ENCODE results near the gene AAMP.
"Not testable (repeated sequence)": the region's sequence is repeated elsewhere in the genome, so short reads cannot be mapped to it uniquely, and the experiment has no call there.

GRCh38 chr2:218273214-218273907 is 3.4 kb upstream of the AAMP start:
- TF ChIP-seq CTCF (IDR thresholded peaks at IDR 0.05); POLR2A (IDR thresholded peaks at IDR 0.05); POLR2AphosphoS5 (IDR thresholded peaks at IDR 0.05; ENCODE audit: insufficient read depth in 1 of 2, low read depth in 1 of 2): not testable (repeated sequence)
